Neuronal stem cell (in vitro differentiated cells): ENCODE data around the gene ARHGEF5.
"Not testable (repeated sequence)": the region's sequence is repeated elsewhere in the genome, so short reads cannot be mapped to it uniquely, and the experiment has no call there.

Experiments
- DNase-seq: peaks from one replicate; pipeline ENCODE4 v3.0.0-alpha.2; 2013; ENCODE audit warnings: low spot score
- H2AFZ ChIP-seq: one replicate; pipeline ENCODE4 v1.6.1; 2013; ENCODE audit warnings: mild to moderate bottlenecking, low read length, inconsistent platforms
- H2AK5ac ChIP-seq: 2 replicates; pipeline ENCODE4 v1.6.1; 2013; ENCODE audit warnings: low read depth, mild to moderate bottlenecking, inconsistent platforms, low read length, moderate library complexity, mixed read lengths
- H2BK120ac ChIP-seq: 2 replicates; pipeline ENCODE4 v1.6.1; 2013; ENCODE audit warnings: low read depth, mild to moderate bottlenecking, inconsistent platforms, low read length, moderate library complexity, mixed read lengths
- H2BK12ac ChIP-seq: one replicate; pipeline ENCODE4 v1.6.1; 2013; ENCODE audit warnings: low read length, inconsistent platforms
- H2BK15ac ChIP-seq: 2 replicates; pipeline ENCODE4 v1.6.1; 2013; ENCODE audit warnings: mild to moderate bottlenecking, low read length, inconsistent platforms, mixed read lengths
- H2BK5ac ChIP-seq: one replicate; pipeline ENCODE4 v1.6.1; 2013; ENCODE audit warnings: inconsistent platforms, mild to moderate bottlenecking, low read length, moderate library complexity
- H3K14ac ChIP-seq: one replicate; pipeline ENCODE4 v1.6.1; 2013; ENCODE audit warnings: low read length, inconsistent platforms
- H3K18ac ChIP-seq: 2 replicates; pipeline ENCODE4 v1.6.1; 2013; ENCODE audit warnings: low read length, inconsistent platforms
- H3K23ac ChIP-seq: 2 replicates; pipeline ENCODE4 v1.6.1; 2013; ENCODE audit warnings: low read depth, mild to moderate bottlenecking, mixed read lengths, low read length, inconsistent platforms; ENCODE audit not compliant: poor library complexity
- H3K27ac ChIP-seq: replicated peaks from 3 replicates; pipeline ENCODE4 v1.5.1; 2013; ENCODE audit warnings: low read length, inconsistent platforms
- H3K27me3 ChIP-seq, 3 experiments: 2 replicates each; pipeline ENCODE4 v1.6.1; 2013; ENCODE audit warnings: low read length in 3 of 3, mild to moderate bottlenecking in 2 of 3, inconsistent platforms in 1 of 3, low read depth in 1 of 3, mixed read lengths in 1 of 3, moderate library complexity in 1 of 3; ENCODE audit not compliant: control insufficient read depth in 3 of 3, insufficient read depth in 3 of 3
- H3K36me3 ChIP-seq, 2 donors: replicated peaks in 1 of 2; 2 replicates each; pipeline ENCODE4 v1.6.1; 2013; ENCODE audit warnings: low read length in 2 of 2; ENCODE audit not compliant: control insufficient read depth in 2 of 2, insufficient read depth in 2 of 2
- H3K4ac ChIP-seq: 2 replicates; pipeline ENCODE4 v1.6.1; 2013; ENCODE audit warnings: inconsistent platforms, mild to moderate bottlenecking, low read length, moderate library complexity
- H3K4me1 ChIP-seq, 2 donors: 1 replicate in 1 of 2; 2 replicates in 1 of 2; pipeline ENCODE4 v1.6.1; 2013; ENCODE audit warnings: low read length in 2 of 2, low read depth in 1 of 2; ENCODE audit not compliant: control insufficient read depth in 2 of 2, insufficient read depth in 1 of 2
- H3K4me2 ChIP-seq: one replicate; pipeline ENCODE4 v1.6.1; 2013; ENCODE audit warnings: mild to moderate bottlenecking, low read length, inconsistent platforms; ENCODE audit not compliant: insufficient read depth, poor library complexity, severe bottlenecking
- H3K4me3 ChIP-seq, 2 donors: 2 replicates each; pipeline ENCODE4 v1.5.1; 2013; ENCODE audit warnings: low read length in 2 of 2, mild to moderate bottlenecking in 2 of 2, inconsistent platforms in 1 of 2, moderate library complexity in 1 of 2
- H3K79me1 ChIP-seq: one replicate; pipeline ENCODE4 v1.6.1; 2013; ENCODE audit warnings: low read depth, mild to moderate bottlenecking, inconsistent platforms, low read length, moderate library complexity
- H3K9ac ChIP-seq: one replicate; pipeline ENCODE4 v1.6.1; 2013; ENCODE audit warnings: mild to moderate bottlenecking, low read depth, low read length, inconsistent platforms; ENCODE audit not compliant: poor library complexity
- H3K9me3 ChIP-seq, 2 donors: replicated peaks in 1 of 2; 2 replicates each; pipeline versions ENCODE3 to v1.6.1; 2013; ENCODE audit warnings: low read length in 2 of 2, mild to moderate bottlenecking in 2 of 2, inconsistent platforms in 1 of 2, low read depth in 1 of 2, mixed read lengths in 1 of 2, moderate library complexity in 1 of 2; ENCODE audit not compliant: control insufficient read depth in 2 of 2, insufficient read depth in 1 of 2
- H4K8ac ChIP-seq: one replicate; pipeline ENCODE4 v1.6.1; 2013; ENCODE audit warnings: low read depth, mild to moderate bottlenecking, inconsistent platforms, low read length, moderate library complexity
- H4K91ac ChIP-seq: one replicate; pipeline ENCODE4 v1.6.1; 2013; ENCODE audit warnings: low read length, low read depth, mild to moderate bottlenecking, inconsistent platforms; ENCODE audit not compliant: poor library complexity
- WGBS, 2 donors: extraction: QIAGEN DNeasy Blood & Tissue Kit; methylation state at CpG; one replicate each; pipeline ENCODE4 v1.1.7; 2013; ENCODE audit warnings: missing lambda C conversion rate in 2 of 2, mixed read lengths in 1 of 2; ENCODE audit not compliant: insufficient read length in 2 of 2, insufficient replicate concordance in 1 of 2; ENCODE audit errors: extremely low coverage in 2 of 2; 5-methylcytosine and 5-hydroxymethylcytosine counted together

Gene ARHGEF5

DNA sequence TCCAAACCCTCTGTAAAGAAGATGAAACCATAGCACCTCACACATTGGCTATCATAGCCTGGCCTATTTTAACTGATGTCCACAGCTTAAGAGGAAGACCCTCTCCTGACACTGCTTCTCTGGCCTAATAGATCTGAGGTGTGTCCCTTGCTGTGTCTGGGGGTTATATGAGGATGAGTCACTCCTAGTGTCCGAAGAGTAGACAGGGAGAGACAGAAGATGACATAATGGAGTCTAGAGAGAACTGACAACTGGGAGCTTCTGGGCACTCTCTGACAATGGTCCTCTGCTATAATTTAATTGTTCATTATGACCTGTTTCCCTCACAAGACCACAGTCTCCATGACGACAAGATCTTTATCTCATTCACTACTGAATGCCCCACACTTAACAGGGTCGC, 6.9 kb downstream of the ARHGEF5 start:
- H3K14ac ChIP-seq, H3K36me3 ChIP-seq, DNase-seq, H3K4ac ChIP-seq, H3K4me1 ChIP-seq, H2BK12ac ChIP-seq, H3K4me3 ChIP-seq, H3K23ac ChIP-seq, H4K91ac ChIP-seq, H3K9ac ChIP-seq, H3K18ac ChIP-seq, H2AK5ac ChIP-seq, H3K4me2 ChIP-seq, H2BK15ac ChIP-seq, H2AFZ ChIP-seq, H4K8ac ChIP-seq, H2BK120ac ChIP-seq, H3K79me1 ChIP-seq, H3K27me3 ChIP-seq, H3K27ac ChIP-seq, H3K9me3 ChIP-seq, H2BK5ac ChIP-seq: not testable (repeated sequence)
- WGBS, 2 donors = no CpG with 5 or more reads among the region's 3 CpGs

DNA sequence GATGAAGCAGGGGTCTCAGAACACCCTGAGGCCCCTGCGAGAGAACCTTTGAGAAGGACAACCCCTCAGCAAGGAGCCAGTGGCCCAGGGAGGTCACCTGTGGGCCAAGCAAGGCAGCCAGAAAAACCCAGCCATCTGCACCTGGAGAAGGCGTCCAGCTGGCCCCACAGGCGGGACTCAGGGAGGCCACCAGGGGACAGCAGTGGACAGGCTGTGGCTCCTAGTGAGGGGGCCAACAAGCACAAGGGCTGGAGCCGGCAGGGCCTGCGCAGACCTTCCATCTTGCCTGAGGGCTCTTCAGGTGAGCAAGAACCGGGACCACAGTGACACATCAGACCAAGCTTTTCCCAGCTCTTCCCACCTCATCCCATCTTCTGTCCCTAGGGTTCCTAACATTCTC, 10.3 kb downstream of the ARHGEF5 start:
- H2AFZ ChIP-seq, H4K91ac ChIP-seq: not testable (repeated sequence)

DNA sequence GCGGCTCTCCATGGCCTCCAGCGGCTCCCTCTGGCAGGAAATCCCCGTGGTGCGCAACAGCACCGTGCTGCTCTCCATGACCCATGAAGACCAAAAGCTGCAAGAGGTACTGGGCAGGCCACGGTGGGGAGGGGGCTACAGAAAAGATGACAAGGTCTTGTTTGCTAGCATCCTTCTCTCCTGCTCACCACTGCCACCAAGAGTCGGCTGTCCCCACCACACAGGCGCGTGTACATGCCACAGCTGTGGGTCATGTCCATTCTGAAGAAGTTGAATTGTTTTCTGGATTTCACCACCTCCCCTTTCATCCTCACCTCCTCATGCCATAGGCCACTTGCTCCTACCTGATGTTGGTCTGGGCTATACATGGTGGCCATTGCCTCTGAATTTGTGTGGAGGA, 12.0 kb downstream of the ARHGEF5 start:
- not testable (repeated sequence) for H3K27me3 ChIP-seq, H2BK120ac ChIP-seq, H3K27ac ChIP-seq, H3K9ac ChIP-seq, H2BK15ac ChIP-seq, H2AK5ac ChIP-seq, H3K9me3 ChIP-seq, H2BK5ac ChIP-seq, H3K4me3 ChIP-seq, H3K4ac ChIP-seq, H2AFZ ChIP-seq, H3K23ac ChIP-seq, H3K4me2 ChIP-seq, H3K79me1 ChIP-seq, H4K91ac ChIP-seq, H3K14ac ChIP-seq, H3K18ac ChIP-seq, H4K8ac ChIP-seq, H3K4me1 ChIP-seq, DNase-seq, H3K36me3 ChIP-seq, H2BK12ac ChIP-seq
- WGBS, 2 donors = no CpG with 5 or more reads among the region's 9 CpGs

More for the DNA sequence above, 10.3 kb downstream of the ARHGEF5 start:
- H3K27me3 ChIP-seq, H3K18ac ChIP-seq, H4K8ac ChIP-seq, H3K14ac ChIP-seq, H3K4me2 ChIP-seq, H2BK5ac ChIP-seq, H2AK5ac ChIP-seq, DNase-seq, H3K4me3 ChIP-seq, H2BK120ac ChIP-seq, H2BK15ac ChIP-seq, H3K79me1 ChIP-seq, H3K9ac ChIP-seq, H3K4ac ChIP-seq, H3K23ac ChIP-seq, H3K36me3 ChIP-seq, H3K9me3 ChIP-seq, H2BK12ac ChIP-seq, H3K27ac ChIP-seq, H3K4me1 ChIP-seq: not testable (repeated sequence)
- WGBS, 2 donors = no CpG with 5 or more reads among the region's 6 CpGs

- not testable (repeated sequence) for H3K36me3 ChIP-seq, H3K18ac ChIP-seq
Observed at GRCh38 chr7:144369221-144369620, 14.0 kb downstream of the ARHGEF5 start.

More at GRCh38 chr7:144369221-144369620, 14.0 kb downstream of the ARHGEF5 start:
- not testable (repeated sequence) for H3K27ac ChIP-seq, H3K4me1 ChIP-seq, H2AFZ ChIP-seq, H2BK15ac ChIP-seq, H2BK120ac ChIP-seq, DNase-seq, H3K79me1 ChIP-seq, H4K8ac ChIP-seq, H3K9me3 ChIP-seq, H3K9ac ChIP-seq, H2BK5ac ChIP-seq, H3K4me2 ChIP-seq, H3K27me3 ChIP-seq, H2BK12ac ChIP-seq, H2AK5ac ChIP-seq, H3K23ac ChIP-seq, H3K14ac ChIP-seq, H3K4me3 ChIP-seq, H4K91ac ChIP-seq, H3K4ac ChIP-seq
- no CpG with 5 or more reads among the region's 7 CpGs for WGBS, 2 donors
